K562 (cell line): Measurements from ENCODE around the gene ITGA1. TPM values are rescaled to one million over a fixed set of nuclear protein-coding genes. Genes with fewer than 3 reads are reported as not detected.

Source experiments
- ATAC-seq: fragments of 200-7000 bp; cut with Tn5 transposase; 3 replicates; pipeline ENCODE4 v1.9.1; 2020; ENCODE audit warnings: moderate library complexity
- BruUV-seq: library from RNA; stranded (reverse); fragments of 400-500 nt; replicated peaks from 2 replicates; lab custom pipeline; 2021; lab: Mats Ljungman, UMichigan
- CTCF ChIA-PET: fragments of 300-600 bp; formaldehyde crosslinking; extraction: SDS; loops from one replicate; lab custom pipeline; 2021; ENCODE audit warnings: low intra/inter-chr PET ratio; lab: Yijun Ruan, JAX
- POLR2A ChIA-PET: fragments of 300-600, 350-650 bp; sonication (Branson Sonifier 250); formaldehyde crosslinking; extraction: SDS; loops from one replicate; lab custom pipeline; 2021; ENCODE audit warnings: antibody characterized with exemption, inconsistent platforms; lab: Yijun Ruan, JAX
- DNase-seq, 4 experiments: peaks; one replicate each; pipeline versions ENCODE4 v3.0.0 to v3.0.0-alpha.2; 2011 to 2018; ENCODE audit warnings: low spot score in 3 of 4, mixed read lengths in 3 of 4; ENCODE audit errors: extremely low read depth in 1 of 4
- FAIRE-seq: peaks from 2 replicates; lab custom pipeline; 2011; peaks lifted over from hg19 to GRCh38; lab: Jason Lieb, UNC
- H2AFZ ChIP-seq: 2 replicates; pipeline ENCODE4 v1.6.0; 2011; ENCODE audit warnings: low read depth, low read length, control low read depth, inconsistent platforms
- H3K27ac ChIP-seq: fragments of 200-600 bp; 3 replicates; pipeline ENCODE4 v1.8.0; 2011; ENCODE audit warnings: low read depth, mild to moderate bottlenecking, control low read depth, inconsistent platforms, low read length, moderate library complexity, mixed read lengths; ENCODE audit errors: extremely low read depth
- H3K27me3 ChIP-seq, 2 experiments: fragments of 300-600 bp in 1 of 2; 2 replicates in 1 of 2; 3 replicates in 1 of 2; pipeline versions ENCODE4 v1.6.0 to v1.8.0; 2011; ENCODE audit warnings: inconsistent platforms in 2 of 2, low read length in 2 of 2, mild to moderate bottlenecking in 1 of 2, mixed read lengths in 1 of 2, moderate library complexity in 1 of 2; ENCODE audit not compliant: control insufficient read depth in 2 of 2, insufficient read depth in 2 of 2
- H3K36me3 ChIP-seq: fragments of 300-600 bp; 3 replicates; pipeline ENCODE4 v1.8.0; 2011; ENCODE audit warnings: mild to moderate bottlenecking, low read length, inconsistent platforms; ENCODE audit not compliant: control insufficient read depth, insufficient read depth
- H3K4me1 ChIP-seq, 2 experiments: fragments of 200-600 bp in 1 of 2; replicated peaks in 1 of 2; 2 replicates in 1 of 2; 3 replicates in 1 of 2; pipeline versions ENCODE4 v1.5.1 to v1.8.0; 2011; ENCODE audit warnings: inconsistent platforms in 2 of 2, low read length in 2 of 2, mild to moderate bottlenecking in 1 of 2, mixed read lengths in 1 of 2, moderate library complexity in 1 of 2; ENCODE audit not compliant: control insufficient read depth in 2 of 2, insufficient read depth in 2 of 2
- H3K4me2 ChIP-seq: 2 replicates; pipeline ENCODE4 v1.6.1; 2011; ENCODE audit warnings: low read length, control low read depth, inconsistent platforms, mixed read lengths; ENCODE audit not compliant: insufficient read depth
- H3K4me3 ChIP-seq: fragments of 200-600 bp; sonication (generic), shearing (Covaris generic); 2 replicates; pipeline ENCODE4 v1.5.1; 2016; ENCODE audit warnings: control low read depth, inconsistent platforms
- H3K79me2 ChIP-seq: fragments of 200-600 bp; 3 replicates; pipeline ENCODE4 v1.8.0; 2011; ENCODE audit warnings: low read length, inconsistent platforms; ENCODE audit not compliant: control insufficient read depth, insufficient read depth
- H3K9ac ChIP-seq, 2 experiments: 2 replicates each; pipeline versions ENCODE4 v1.6.0 to v1.6.1; 2011; ENCODE audit warnings: low read depth in 2 of 2, low read length in 2 of 2, control low read depth in 1 of 2, inconsistent platforms in 1 of 2, mild to moderate bottlenecking in 1 of 2, mixed read lengths in 1 of 2; ENCODE audit not compliant: insufficient read depth in 1 of 2
- H3K9me1 ChIP-seq: one replicate; pipeline ENCODE4 v1.6.0; 2011; ENCODE audit warnings: inconsistent platforms, mild to moderate bottlenecking, low read length, moderate library complexity; ENCODE audit not compliant: control insufficient read depth, insufficient read depth
- H3K9me3 ChIP-seq: replicated peaks from 2 replicates; pipeline ENCODE4 v1.5.1; 2011; ENCODE audit warnings: low read depth, low read length, inconsistent platforms; ENCODE audit not compliant: control insufficient read depth, insufficient read depth
- H4K20me1 ChIP-seq: replicated peaks from 2 replicates; pipeline ENCODE4 v1.6.1; 2011; ENCODE audit warnings: low read length, inconsistent platforms, mixed read lengths; ENCODE audit not compliant: control insufficient read depth, insufficient read depth
- BRF2 ChIP-seq: IDR thresholded peaks from 3 replicates; pipeline ENCODE4 v1.6.1; 2011; ENCODE audit warnings: borderline replicate concordance, mild to moderate bottlenecking; ENCODE audit not compliant: insufficient read length, insufficient read depth
- EWSR1 ChIP-seq: fragments of 450-650 bp; IDR thresholded peaks from 2 replicates; pipeline ENCODE4 v1.6.1; 2018; ENCODE audit warnings: borderline replicate concordance, mild to moderate bottlenecking, low read depth, moderate library complexity; ENCODE audit not compliant: partially characterized antibody
- HES1 ChIP-seq: fragments of 450-650 bp; IDR thresholded peaks from 2 replicates; pipeline ENCODE4 v1.6.1; 2016; ENCODE audit warnings: low read depth, mild to moderate bottlenecking, moderate library complexity
- HOXB6 ChIP-seq: fragments of 250-450 bp; sonication (Bioruptor Pico); IDR thresholded peaks from 2 replicates; pipeline ENCODE4 v1.5.1; 2022; ENCODE audit warnings: mild to moderate bottlenecking, borderline replicate concordance
- JUN ChIP-seq, 2 experiments: sonication (generic) in 1 of 2; formaldehyde crosslinking in 1 of 2; IDR thresholded peaks; 2 replicates each; pipeline versions ENCODE4 v1.6.1 to v1.8.0; 2012 to 2022; ENCODE audit warnings: borderline replicate concordance in 2 of 2, mild to moderate bottlenecking in 2 of 2, improper control_type of control experiment in 1 of 2, low read depth in 1 of 2, low read length in 1 of 2, missing genetic modification reagents in 1 of 2
- MXI1 ChIP-seq: IDR thresholded peaks from 2 replicates; pipeline ENCODE4 v1.6.1; 2011; ENCODE audit warnings: low read depth, mild to moderate bottlenecking, improper control_type of control experiment, low read length
- THAP12 ChIP-seq: fragments of 250-450 bp; sonication (Bioruptor Pico); IDR thresholded peaks from 2 replicates; pipeline ENCODE4 v1.9.0; 2021; ENCODE audit warnings: mild to moderate bottlenecking, inconsistent platforms
- ZSCAN32 ChIP-seq: fragments of 450-650 bp; formaldehyde crosslinking; IDR thresholded peaks from 2 replicates; pipeline ENCODE4 v1.4.0; 2020; ENCODE audit warnings: mild to moderate bottlenecking, moderate library complexity
- WGBS: fragments of 100-300 bp; shearing (Covaris generic); methylation state at CpG from one replicate; pipeline ENCODE4 v1.1.6; 2016; ENCODE audit warnings: low coverage, mixed read lengths; ENCODE audit not compliant: insufficient coverage; ENCODE audit errors: missing lambda C conversion rate; 5-methylcytosine and 5-hydroxymethylcytosine counted together
- in situ Hi-C: fragments of 300-500 bp; cut with MboI; formaldehyde crosslinking; loops from 4 replicates; pipeline ENCODE4 v1.15.0; 2018; ENCODE audit warnings: inconsistent platforms, mixed read lengths
- intact Hi-C: fragments of 100-400 bp; cut with micrococcal nuclease; formaldehyde crosslinking; loops from 2 replicates; pipeline ENCODE4 v1.14.2; 2022
- polyA plus RNA-seq, 8 experiments: library from polyadenylated mRNA; depleted of rRNA in 4 of 8; stranded (reverse) in 5 of 8; unstranded in 3 of 8; fragments of >200 nt; fragmentation: Nextera tagmentation in 2 of 8; fragmentation: Illumina TruSeq in 1 of 8; extraction: Ambion mirVana in 2 of 8; extraction: Trizol in 1 of 8; gene quantifications; 2 replicates each; pipeline versions ENCODE4 v1.2.1 to v1.2.3, GENCODE V29; 2011 to 2014; ENCODE audit warnings: inconsistent platforms in 1 of 8, missing spikeins in 1 of 8
- total RNA-seq, 7 experiments: library from RNA; depleted of rRNA in 6 of 7; stranded (reverse); fragments of >200 nt in 6 of 7; fragmentation: Illumina TruSeq in 2 of 7; extraction: Trizol in 2 of 7; gene quantifications; 2 replicates each; pipeline versions ENCODE4 v1.2.1 to v1.2.3, GENCODE V29; 2011 to 2021; ENCODE audit warnings: low replicate concordance in 1 of 7

The ITGA1 gene
- total and polyA plus RNA-seq, 9 of the 15 experiments (the other 6 are each of a cell fraction or from before 2014, with no cell fraction given): 0.04 to 0.22 TPM; not detected in 7

GRCh38 chr5:52981507-52981906 is 193.8 kb downstream of the ITGA1 start (continued):
- no peak for TF ChIP-seq BRF2
- TF ChIP-seq JUN (IDR thresholded peaks at IDR 0.05; ENCODE audit: borderline replicate concordance, low read depth, low read length): no peak
- TF ChIP-seq JUN (CRISPR knock-in tag; IDR thresholded peaks at IDR 0.05; ENCODE audit: borderline replicate concordance): no peak
- no peak for TF ChIP-seq MXI1
- TF ChIP-seq HES1: no peak
- no peak for TF ChIP-seq HOXB6 (CRISPR knock-in tag)

GRCh38 chr5:52983731-52984636 is 196.3 kb downstream of the ITGA1 start:
- Histone ChIP-seq H3K4me1 (peaks cover 0 to 4% of the 10 kb centered on the region in 2 experiments; a peak in 2 of 5 replicates), H3K36me3 (no peaks in the 10 kb centered on the region), H2AFZ (no peak overlapping the region), H3K4me2 (no peak overlapping the region), H3K27me3 (peaks cover 5 to 8% of the 10 kb centered on the region in 2 experiments; a peak in 3 of 5 replicates), H3K9me3 (no peaks in the 10 kb centered on the region), H3K9ac (no peak overlapping the region), H3K79me2 (no peaks in the 10 kb centered on the region), H3K9me1 (no peaks in the 10 kb centered on the region), H4K20me1 (no peaks in the 10 kb centered on the region), H3K27ac (no peak overlapping the region), H3K4me3 (no peak overlapping the region)
- intact Hi-C loops: no loop called here
- ChIA-PET POLR2A (no interaction called here), CTCF (no interaction called here)
- in situ Hi-C loops: no loop called here
- DNase-seq: no peak
- no peak for ATAC-seq
- 0% methylated on average over 3 of the region's 3 CpGs for WGBS
- no TSS peak for BruUV-seq
- TF ChIP-seq ZSCAN32 (CRISPR knock-in tag) (no peak), THAP12 (CRISPR knock-in tag) (no peak), EWSR1 (no peak)
- FAIRE-seq: no peak
